GM12874 (cell line): ENCODE data around the gene CD93.

ENCODE experiments used
- TF ChIP-seq, protein P1 (sequence below): IDR thresholded peaks from 2 replicates; pipeline ENCODE4 v1.5.1; 2011; ENCODE audit warnings: low read depth, mild to moderate bottlenecking, control low read depth, low read length, moderate library complexity; ENCODE audit not compliant: insufficient read depth

The CD93 gene

DNA sequence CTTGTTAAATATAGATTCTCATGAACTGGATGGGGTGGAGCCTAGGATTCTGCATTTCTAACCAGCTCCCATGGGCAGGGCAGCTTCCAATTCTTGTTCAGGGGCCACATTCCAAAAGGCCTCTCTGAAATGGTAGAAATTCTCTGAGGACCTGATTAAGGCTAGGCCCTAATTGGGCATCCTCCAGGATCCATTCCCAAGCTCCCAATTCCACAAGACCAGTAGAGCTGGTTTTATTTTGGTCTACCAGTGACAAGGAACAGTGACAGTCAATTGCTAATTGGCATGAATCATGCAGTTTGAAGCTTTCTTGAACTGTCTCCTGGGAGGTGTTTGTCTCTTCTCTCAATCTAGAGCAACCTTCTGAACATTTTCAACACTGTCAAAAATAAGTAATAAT, 39.7 kb downstream of the CD93 start:
- TF ChIP-seq, protein P1, sequence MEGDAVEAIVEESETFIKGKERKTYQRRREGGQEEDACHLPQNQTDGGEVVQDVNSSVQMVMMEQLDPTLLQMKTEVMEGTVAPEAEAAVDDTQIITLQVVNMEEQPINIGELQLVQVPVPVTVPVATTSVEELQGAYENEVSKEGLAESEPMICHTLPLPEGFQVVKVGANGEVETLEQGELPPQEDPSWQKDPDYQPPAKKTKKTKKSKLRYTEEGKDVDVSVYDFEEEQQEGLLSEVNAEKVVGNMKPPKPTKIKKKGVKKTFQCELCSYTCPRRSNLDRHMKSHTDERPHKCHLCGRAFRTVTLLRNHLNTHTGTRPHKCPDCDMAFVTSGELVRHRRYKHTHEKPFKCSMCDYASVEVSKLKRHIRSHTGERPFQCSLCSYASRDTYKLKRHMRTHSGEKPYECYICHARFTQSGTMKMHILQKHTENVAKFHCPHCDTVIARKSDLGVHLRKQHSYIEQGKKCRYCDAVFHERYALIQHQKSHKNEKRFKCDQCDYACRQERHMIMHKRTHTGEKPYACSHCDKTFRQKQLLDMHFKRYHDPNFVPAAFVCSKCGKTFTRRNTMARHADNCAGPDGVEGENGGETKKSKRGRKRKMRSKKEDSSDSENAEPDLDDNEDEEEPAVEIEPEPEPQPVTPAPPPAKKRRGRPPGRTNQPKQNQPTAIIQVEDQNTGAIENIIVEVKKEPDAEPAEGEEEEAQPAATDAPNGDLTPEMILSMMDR = no peak

DNA sequence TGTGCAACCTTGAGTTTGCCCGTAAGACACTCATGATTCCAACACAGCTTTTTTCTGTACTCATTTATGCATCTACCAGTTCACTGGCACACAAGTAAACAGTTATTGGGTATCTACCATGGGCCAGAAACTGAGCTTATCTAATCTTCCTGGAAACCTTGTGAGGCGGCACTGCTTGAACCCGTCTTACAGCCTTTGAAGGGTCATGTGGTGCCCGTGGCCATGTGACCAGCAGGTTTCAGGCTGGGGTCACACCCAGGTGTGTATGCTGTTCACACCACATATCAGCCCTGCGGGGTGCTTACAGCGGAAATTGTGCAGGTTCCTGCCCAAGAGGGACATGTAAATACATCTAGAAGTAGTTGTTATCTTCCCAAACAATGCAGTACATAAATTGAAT, 42.7 kb downstream of the CD93 start:
- TF ChIP-seq, protein P1 = no peak

DNA sequence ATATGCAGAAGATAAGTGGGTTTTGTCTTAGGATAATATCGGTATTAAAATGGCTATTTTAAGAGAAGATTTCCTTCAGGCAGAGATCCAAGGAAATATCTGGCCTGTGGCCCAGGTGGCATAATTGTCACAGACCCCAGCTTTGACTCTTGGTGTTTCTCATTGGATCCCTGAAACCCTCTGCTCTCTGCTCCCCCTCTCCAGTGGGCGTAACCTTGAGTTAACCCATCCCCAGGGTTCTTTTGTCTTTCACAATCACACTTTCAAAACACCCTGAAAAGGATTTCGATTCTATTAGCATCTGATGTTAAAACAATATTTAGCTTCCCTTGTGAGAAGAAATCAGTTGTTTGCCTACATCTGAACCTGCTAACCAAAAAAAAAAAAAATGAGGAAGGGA, 43.9 kb downstream of the CD93 start:
- TF ChIP-seq, protein P1 = no peak

DNA sequence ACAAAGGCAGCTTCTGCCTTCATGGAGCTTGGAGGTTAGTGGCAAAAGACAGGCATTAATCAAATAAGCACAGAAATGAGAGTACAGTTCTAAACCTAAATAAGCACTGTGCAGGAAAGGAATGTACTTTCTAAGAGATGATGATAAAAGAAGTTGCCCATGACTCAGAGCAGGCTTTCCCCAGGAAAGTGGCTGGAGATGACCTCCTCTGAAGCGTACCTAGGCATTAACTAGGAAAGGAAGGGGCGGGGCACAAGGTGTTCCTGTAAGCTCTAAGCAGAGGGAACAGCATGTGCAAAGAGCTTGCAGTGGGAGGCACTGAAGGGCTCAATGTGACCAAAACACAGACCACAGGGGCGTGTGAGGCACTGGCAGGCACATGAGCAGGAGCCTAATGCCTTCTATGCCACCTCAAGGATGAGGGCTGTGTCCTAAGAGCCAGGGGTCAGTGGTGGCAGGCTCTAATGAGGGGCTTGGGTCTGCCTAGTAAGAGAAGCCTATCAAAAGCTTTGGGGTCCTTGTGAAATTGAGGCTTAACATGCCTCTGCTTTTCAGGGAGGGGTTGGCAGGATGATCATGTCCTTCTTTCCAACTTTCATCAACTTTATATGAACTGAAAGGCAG, 46.1 kb downstream of the CD93 start:
- TF ChIP-seq, protein P1 = no peak

- TF ChIP-seq, protein P1 = no peak
Measured at GRCh38 chr20:23039136-23039875, 46.8 kb downstream of the CD93 start.

DNA sequence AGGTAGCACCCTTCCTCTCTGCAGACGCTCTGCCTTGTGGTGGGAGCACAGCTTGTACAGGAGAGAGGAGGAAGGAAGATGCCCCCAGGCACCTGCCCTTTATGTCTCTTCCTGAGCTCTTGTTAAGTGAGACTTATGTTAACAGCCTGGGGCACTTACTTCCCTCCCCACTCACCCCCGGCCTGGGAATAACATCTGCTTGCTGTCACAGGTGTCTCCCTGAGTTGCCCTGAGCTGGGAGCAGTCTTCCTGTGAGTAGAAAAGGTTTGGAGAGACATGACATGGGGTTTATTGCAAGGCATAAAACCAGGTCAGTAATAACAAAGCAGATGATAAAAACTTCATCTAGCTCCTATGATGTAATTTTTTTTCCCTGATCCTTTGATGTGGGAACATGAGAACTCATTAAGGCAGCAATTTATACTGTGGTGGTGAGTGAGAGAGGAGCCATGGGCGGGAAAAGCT, 49.1 kb downstream of the CD93 start:
- TF ChIP-seq, protein P1 = no peak

DNA sequence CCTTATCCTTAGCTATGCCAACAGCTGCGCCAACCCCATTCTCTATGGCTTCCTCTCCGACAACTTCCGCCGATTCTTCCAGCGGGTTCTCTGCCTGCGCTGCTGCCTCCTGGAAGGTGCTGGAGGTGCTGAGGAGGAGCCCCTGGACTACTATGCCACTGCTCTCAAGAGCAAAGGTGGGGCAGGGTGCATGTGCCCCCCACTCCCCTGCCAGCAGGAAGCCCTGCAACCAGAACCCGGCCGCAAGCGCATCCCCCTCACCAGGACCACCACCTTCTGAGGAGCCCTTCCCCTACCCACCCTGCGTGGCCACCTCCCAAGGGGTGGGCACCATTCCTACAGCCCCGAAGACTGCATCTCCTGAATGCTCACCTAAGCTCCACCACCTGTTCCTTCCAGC, 49.8 kb downstream of the CD93 start:
- TF ChIP-seq, protein P1 = no peak
